HCT116 (cell line): Measurements from ENCODE around the gene WDR20. TPM values are rescaled to one million over a fixed set of nuclear protein-coding genes. Genes with fewer than 3 reads are reported as not detected.

Experiments
- ATAC-seq: fragments of 200-7000 bp; cut with Tn5 transposase; 2 replicates; pipeline ENCODE4 v1.9.1; 2020; ENCODE audit warnings: mild to moderate bottlenecking, moderate library complexity
- BruUV-seq: library from RNA; stranded (reverse); fragments of 400-500 nt; replicated peaks from 2 replicates; lab custom pipeline; 2021; lab: Mats Ljungman, UMichigan
- CTCF ChIA-PET: fragments of 300-600 bp; sonication (Branson Sonifier 250); formaldehyde crosslinking; loops from one replicate; lab custom pipeline; 2021; ENCODE audit warnings: antibody characterized with exemption; lab: Charles Lee
- POLR2A ChIA-PET: fragments of 300-600, 350-600 bp; sonication (Branson Sonifier 250); formaldehyde crosslinking; loops from one replicate; lab custom pipeline; 2021; ENCODE audit warnings: antibody characterized with exemption; lab: Charles Lee
- RAD21 ChIA-PET, 2 experiments: fragments of 300-600 bp; sonication (Branson Sonifier 250); formaldehyde crosslinking; loops; one replicate each; lab custom pipeline; 2023; ENCODE audit warnings: low total read pairs in 2 of 2; ENCODE audit not compliant: uncharacterized antibody in 2 of 2, unreplicated experiment in 2 of 2, low non-redundant PET in 1 of 2; lab: Charles Lee
- DNase-seq: peaks from one replicate; pipeline ENCODE4 v3.0.0-alpha.2; 2010; ENCODE audit warnings: low read depth, low spot score
- H2AFZ ChIP-seq: fragments of 200-600 bp; shearing (Covaris generic), sonication (generic); 2 replicates; pipeline ENCODE4 v1.6.1; 2017; ENCODE audit warnings: low read depth, mixed run types, mixed read lengths, antibody characterized with exemption, low read length; ENCODE audit not compliant: poor library complexity, severe bottlenecking
- H3K27ac ChIP-seq: 2 replicates; pipeline ENCODE4 v1.5.1; 2012; ENCODE audit warnings: low read depth, low read length
- H3K27me3 ChIP-seq: fragments of 200-600 bp; sonication (generic); 2 replicates; pipeline ENCODE4 v1.6.1; 2016; ENCODE audit warnings: mixed run types, low read length, mixed read lengths; ENCODE audit not compliant: insufficient read depth
- H3K36me3 ChIP-seq, 2 experiments: fragments of 200-500 bp in 1 of 2; fragments of 200-600 bp in 1 of 2; sonication (Bioruptor generic) in 1 of 2; sonication (generic) in 1 of 2; 2 replicates each; pipeline versions ENCODE4 v1.5.1 to v1.6.1; 2014 to 2016; ENCODE audit warnings: low read length in 2 of 2, inconsistent platforms in 1 of 2, mixed read lengths in 1 of 2, mixed run types in 1 of 2; ENCODE audit not compliant: insufficient read depth in 2 of 2, control insufficient read depth in 1 of 2
- H3K4me1 ChIP-seq, 2 experiments: fragments of 200-600 bp in 1 of 2; sonication (generic) in 1 of 2; 2 replicates each; pipeline versions ENCODE4 v1.5.1 to v1.6.1; 2012 to 2017; ENCODE audit warnings: low read length in 2 of 2, inconsistent platforms in 1 of 2, mild to moderate bottlenecking in 1 of 2, mixed read lengths in 1 of 2, mixed run types in 1 of 2, moderate library complexity in 1 of 2; ENCODE audit not compliant: insufficient read depth in 2 of 2, control insufficient read depth in 1 of 2
- H3K4me2 ChIP-seq: fragments of 200-600 bp; sonication (generic); 2 replicates; pipeline ENCODE4 v1.6.1; 2017; ENCODE audit warnings: mixed run types, low read length, mixed read lengths
- H3K4me3 ChIP-seq, 2 experiments: fragments of 200-600 bp in 1 of 2; sonication (generic) in 1 of 2; replicated peaks in 1 of 2; 2 replicates each; pipeline ENCODE4 v1.5.1; 2011 to 2016; ENCODE audit warnings: low read length in 2 of 2, control low read depth in 1 of 2, low read depth in 1 of 2, mild to moderate bottlenecking in 1 of 2, mixed read lengths in 1 of 2, mixed run types in 1 of 2
- H3K79me2 ChIP-seq: fragments of 200-600 bp; sonication (generic); 2 replicates; pipeline ENCODE4 v1.6.1; 2017; ENCODE audit warnings: mild to moderate bottlenecking, mixed run types, low read length, moderate library complexity, mixed read lengths; ENCODE audit not compliant: insufficient read depth
- H3K9ac ChIP-seq: fragments of 200-600 bp; sonication (generic); 2 replicates; pipeline ENCODE4 v1.6.1; 2016; ENCODE audit warnings: low read length, mixed read lengths
- H3K9me2 ChIP-seq: fragments of 200-600 bp; sonication (generic), shearing (Covaris generic); 2 replicates; pipeline ENCODE4 v1.6.1; 2017; ENCODE audit warnings: mixed run types, mild to moderate bottlenecking, moderate library complexity; ENCODE audit not compliant: insufficient read depth
- H3K9me3 ChIP-seq, 2 experiments: fragments of 200-500 bp in 1 of 2; fragments of 200-600 bp in 1 of 2; sonication (Bioruptor generic) in 1 of 2; sonication (generic) in 1 of 2; 2 replicates each; pipeline ENCODE4 v1.6.1; 2014 to 2017; ENCODE audit warnings: low read length in 2 of 2, mixed read lengths in 2 of 2, inconsistent platforms in 1 of 2, low read depth in 1 of 2, mild to moderate bottlenecking in 1 of 2, mixed run types in 1 of 2, moderate library complexity in 1 of 2; ENCODE audit not compliant: control insufficient read depth in 1 of 2, insufficient read depth in 1 of 2
- H4K20me1 ChIP-seq: fragments of 200-600 bp; sonication (generic), shearing (Covaris generic); 2 replicates; pipeline ENCODE4 v1.6.1; 2017; ENCODE audit warnings: mixed run types, mild to moderate bottlenecking, moderate library complexity; ENCODE audit not compliant: insufficient read depth
- CBX3 ChIP-seq: IDR thresholded peaks from 2 replicates; pipeline ENCODE4 v1.6.1; 2012; ENCODE audit warnings: low read depth
- CEBPB ChIP-seq: IDR thresholded peaks from 2 replicates; pipeline ENCODE4 v1.6.1; 2012; ENCODE audit warnings: low read depth
- EGR1 ChIP-seq: IDR thresholded peaks from 2 replicates; pipeline ENCODE4 v1.6.1; 2012; ENCODE audit warnings: low read depth
- ELF1 ChIP-seq: IDR thresholded peaks from 2 replicates; pipeline ENCODE4 v1.6.1; 2012; ENCODE audit warnings: low read depth, borderline replicate concordance
- EZH2 ChIP-seq: fragments of 200-600 bp; sonication (generic); IDR thresholded peaks from 2 replicates; pipeline ENCODE4 v1.6.1; 2017; ENCODE audit warnings: antibody characterized with exemption, mixed run types
- JUND ChIP-seq: IDR thresholded peaks from 2 replicates; pipeline ENCODE4 v1.6.1; 2012
- POLR2A ChIP-seq: IDR thresholded peaks from 2 replicates; pipeline ENCODE4 v1.7.0; 2011; ENCODE audit warnings: borderline replicate concordance; ENCODE audit not compliant: insufficient read depth, insufficient read length; ENCODE audit errors: extremely low read depth
- POLR2AphosphoS5 ChIP-seq: IDR thresholded peaks from 2 replicates; pipeline ENCODE4 v1.6.1; 2011; ENCODE audit warnings: mild to moderate bottlenecking, low read depth, low read length, moderate library complexity
- RAD21 ChIP-seq: IDR thresholded peaks from 2 replicates; pipeline ENCODE4 v1.6.1; 2012; ENCODE audit warnings: low read depth, mild to moderate bottlenecking
- SIN3A ChIP-seq: IDR thresholded peaks from 2 replicates; pipeline ENCODE4 v1.6.1; 2012; ENCODE audit warnings: low read depth
- SP1 ChIP-seq: IDR thresholded peaks from 2 replicates; pipeline ENCODE4 v1.6.1; 2012; ENCODE audit warnings: low read depth
- SRF ChIP-seq: IDR thresholded peaks from 2 replicates; pipeline ENCODE4 v1.6.1; 2012; ENCODE audit warnings: low read depth
- YY1 ChIP-seq: IDR thresholded peaks from 2 replicates; pipeline ENCODE4 v1.6.1; 2011; ENCODE audit warnings: low read length, low read depth, moderate library complexity, mild to moderate bottlenecking; ENCODE audit not compliant: insufficient replicate concordance; ENCODE audit errors: extremely low read depth
- ZFX ChIP-seq: fragments of 450-650 bp; IDR thresholded peaks from 2 replicates; pipeline ENCODE4 v1.6.1; 2017
- intact Hi-C: fragments of 100-400 bp; cut with micrococcal nuclease; formaldehyde crosslinking; loops from 2 replicates; pipeline ENCODE4 v1.10.0; 2022
- total RNA-seq: library from RNA; stranded (reverse); gene quantifications from one replicate; pipeline ENCODE4 v1.2.1, GENCODE V29; 2021; ENCODE audit not compliant: unreplicated experiment
- TF ChIP-seq, protein P1 (sequence below): IDR thresholded peaks from 2 replicates; pipeline ENCODE4 v1.6.1; 2012; ENCODE audit warnings: low read depth
- TF ChIP-seq, protein P2 (sequence below): IDR thresholded peaks from 2 replicates; pipeline ENCODE4 v1.6.1; 2011; ENCODE audit warnings: mild to moderate bottlenecking, low read length, moderate library complexity; ENCODE audit not compliant: insufficient replicate concordance; ENCODE audit errors: extremely low read depth
- TF ChIP-seq, protein P3 (sequence below): IDR thresholded peaks from 2 replicates; pipeline ENCODE4 v1.6.1; 2012

The WDR20 gene
- total RNA-seq, 1 experiment from 2014 or later, result 21.1 TPM

DNA sequence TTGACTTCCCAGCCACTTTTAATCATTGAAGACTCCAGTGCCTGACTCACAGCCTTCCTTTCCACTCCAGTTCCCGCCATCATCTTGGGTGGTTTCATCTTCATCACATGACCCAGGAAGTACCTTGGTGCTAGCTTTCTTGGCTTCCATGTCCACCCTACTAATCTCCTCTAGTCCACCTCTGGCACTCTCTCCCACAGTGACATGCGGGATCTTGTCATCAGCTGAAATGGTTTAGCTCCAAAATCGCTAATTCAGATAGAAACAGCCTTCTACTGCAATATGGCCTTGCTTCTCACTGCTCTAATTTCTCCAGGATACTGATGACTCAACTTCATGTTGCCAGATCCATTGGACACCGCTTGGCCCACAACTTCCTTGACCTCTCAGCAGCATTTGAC lies 24.5 kb downstream of the WDR20 start:
- H4K20me1 ChIP-seq, result peaks cover 6% of the 10 kb centered on the region; the same call in 1 of the 2 replicates

DNA sequence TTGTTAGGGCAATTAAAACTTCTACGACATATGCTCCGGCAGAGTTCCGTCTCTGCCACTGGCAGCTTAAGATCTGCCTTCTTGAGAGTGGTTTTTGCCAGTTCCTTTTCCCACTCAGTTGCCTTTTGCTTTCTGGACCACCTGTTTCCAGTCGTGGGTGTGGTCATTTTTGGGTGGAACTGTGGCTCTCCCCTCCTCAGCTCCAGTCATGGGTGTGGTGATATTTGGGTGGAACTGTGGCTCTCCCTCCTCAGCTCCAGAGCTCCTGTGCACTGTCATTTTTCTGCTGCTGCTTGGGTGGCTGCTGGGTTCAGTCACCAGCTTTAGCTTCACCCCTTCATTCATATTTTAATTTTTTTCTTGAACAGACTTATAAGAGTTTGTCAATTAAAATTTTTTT lies 25.3 kb downstream of the WDR20 start:
- TF ChIP-seq CEBPB, result no peak
- TF ChIP-seq ZFX, result no peak
- TF ChIP-seq SIN3A, result no peak
- TF ChIP-seq, protein P1, sequence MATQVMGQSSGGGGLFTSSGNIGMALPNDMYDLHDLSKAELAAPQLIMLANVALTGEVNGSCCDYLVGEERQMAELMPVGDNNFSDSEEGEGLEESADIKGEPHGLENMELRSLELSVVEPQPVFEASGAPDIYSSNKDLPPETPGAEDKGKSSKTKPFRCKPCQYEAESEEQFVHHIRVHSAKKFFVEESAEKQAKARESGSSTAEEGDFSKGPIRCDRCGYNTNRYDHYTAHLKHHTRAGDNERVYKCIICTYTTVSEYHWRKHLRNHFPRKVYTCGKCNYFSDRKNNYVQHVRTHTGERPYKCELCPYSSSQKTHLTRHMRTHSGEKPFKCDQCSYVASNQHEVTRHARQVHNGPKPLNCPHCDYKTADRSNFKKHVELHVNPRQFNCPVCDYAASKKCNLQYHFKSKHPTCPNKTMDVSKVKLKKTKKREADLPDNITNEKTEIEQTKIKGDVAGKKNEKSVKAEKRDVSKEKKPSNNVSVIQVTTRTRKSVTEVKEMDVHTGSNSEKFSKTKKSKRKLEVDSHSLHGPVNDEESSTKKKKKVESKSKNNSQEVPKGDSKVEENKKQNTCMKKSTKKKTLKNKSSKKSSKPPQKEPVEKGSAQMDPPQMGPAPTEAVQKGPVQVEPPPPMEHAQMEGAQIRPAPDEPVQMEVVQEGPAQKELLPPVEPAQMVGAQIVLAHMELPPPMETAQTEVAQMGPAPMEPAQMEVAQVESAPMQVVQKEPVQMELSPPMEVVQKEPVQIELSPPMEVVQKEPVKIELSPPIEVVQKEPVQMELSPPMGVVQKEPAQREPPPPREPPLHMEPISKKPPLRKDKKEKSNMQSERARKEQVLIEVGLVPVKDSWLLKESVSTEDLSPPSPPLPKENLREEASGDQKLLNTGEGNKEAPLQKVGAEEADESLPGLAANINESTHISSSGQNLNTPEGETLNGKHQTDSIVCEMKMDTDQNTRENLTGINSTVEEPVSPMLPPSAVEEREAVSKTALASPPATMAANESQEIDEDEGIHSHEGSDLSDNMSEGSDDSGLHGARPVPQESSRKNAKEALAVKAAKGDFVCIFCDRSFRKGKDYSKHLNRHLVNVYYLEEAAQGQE, result no peak
- TF ChIP-seq YY1, result no peak
- TF ChIP-seq POLR2A, result no peak
- TF ChIP-seq SRF, result no peak
- TF ChIP-seq, protein P2, sequence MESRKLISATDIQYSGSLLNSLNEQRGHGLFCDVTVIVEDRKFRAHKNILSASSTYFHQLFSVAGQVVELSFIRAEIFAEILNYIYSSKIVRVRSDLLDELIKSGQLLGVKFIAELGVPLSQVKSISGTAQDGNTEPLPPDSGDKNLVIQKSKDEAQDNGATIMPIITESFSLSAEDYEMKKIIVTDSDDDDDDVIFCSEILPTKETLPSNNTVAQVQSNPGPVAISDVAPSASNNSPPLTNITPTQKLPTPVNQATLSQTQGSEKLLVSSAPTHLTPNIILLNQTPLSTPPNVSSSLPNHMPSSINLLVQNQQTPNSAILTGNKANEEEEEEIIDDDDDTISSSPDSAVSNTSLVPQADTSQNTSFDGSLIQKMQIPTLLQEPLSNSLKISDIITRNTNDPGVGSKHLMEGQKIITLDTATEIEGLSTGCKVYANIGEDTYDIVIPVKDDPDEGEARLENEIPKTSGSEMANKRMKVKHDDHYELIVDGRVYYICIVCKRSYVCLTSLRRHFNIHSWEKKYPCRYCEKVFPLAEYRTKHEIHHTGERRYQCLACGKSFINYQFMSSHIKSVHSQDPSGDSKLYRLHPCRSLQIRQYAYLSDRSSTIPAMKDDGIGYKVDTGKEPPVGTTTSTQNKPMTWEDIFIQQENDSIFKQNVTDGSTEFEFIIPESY, result no peak
- no peak for TF ChIP-seq JUND
- TF ChIP-seq, protein P3, sequence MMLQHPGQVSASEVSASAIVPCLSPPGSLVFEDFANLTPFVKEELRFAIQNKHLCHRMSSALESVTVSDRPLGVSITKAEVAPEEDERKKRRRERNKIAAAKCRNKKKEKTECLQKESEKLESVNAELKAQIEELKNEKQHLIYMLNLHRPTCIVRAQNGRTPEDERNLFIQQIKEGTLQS, result no peak
- TF ChIP-seq CBX3, result no peak
- no peak for TF ChIP-seq EZH2
- TF ChIP-seq SP1, result no peak
- TF ChIP-seq RAD21, result no peak
- TF ChIP-seq, all 23 proteins: peak for 0
- POLR2A ChIA-PET, result no interaction called here
- no TSS peak for BruUV-seq
- peaks cover 6% of the 10 kb centered on the region; the same call in 1 of the 2 replicates for H4K20me1 ChIP-seq
- DNase-seq (no peak), ATAC-seq (no peak)
- H3K4me2 ChIP-seq, result no peak overlapping the region
- RAD21 ChIA-PET, result interaction anchor here in 1 of 2 experiments (0.7 kb wide), 1 partner anchor 114 kb away, joined by 4 read pairs; no protein-coding TSS in a partner anchor
- H3K9ac ChIP-seq, result no peak overlapping the region
- no peaks in the 10 kb centered on the region for H3K36me3 ChIP-seq
- peaks cover 86% of the 10 kb centered on the region for H3K79me2 ChIP-seq
- no peaks in the 10 kb centered on the region for H3K4me1 ChIP-seq
- no peaks in the 10 kb centered on the region for H3K27me3 ChIP-seq
- CTCF ChIA-PET, result no interaction called here
- H3K9me2 ChIP-seq, result no peaks in the 10 kb centered on the region
- H2AFZ ChIP-seq, result no peak overlapping the region
- H3K9me3 ChIP-seq, result no peaks in the 10 kb centered on the region
- intact Hi-C loops, result no loop called here
- H3K4me3 ChIP-seq, result no peak overlapping the region
- no peak overlapping the region for H3K27ac ChIP-seq

More for the DNA sequence above, 24.5 kb downstream of the WDR20 start:
- H2AFZ ChIP-seq, result no peak overlapping the region
- POLR2A ChIA-PET, result no interaction called here
- CTCF ChIA-PET, result no interaction called here
- BruUV-seq, result no TSS peak
- H3K9me3 ChIP-seq, result no peaks in the 10 kb centered on the region
- H3K4me3 ChIP-seq, result no peak overlapping the region
- RAD21 ChIA-PET, result no interaction called here
- no peak overlapping the region for H3K27ac ChIP-seq
- H3K9ac ChIP-seq, result no peak overlapping the region
- no peaks in the 10 kb centered on the region for H3K36me3 ChIP-seq
- H3K9me2 ChIP-seq, result no peaks in the 10 kb centered on the region
- peaks cover 82% of the 10 kb centered on the region for H3K79me2 ChIP-seq
- intact Hi-C loops, result no loop called here
- no peak overlapping the region for H3K4me2 ChIP-seq
- TF ChIP-seq SRF, result no peak
- no peak for TF ChIP-seq EZH2
- no peak for TF ChIP-seq EGR1
- TF ChIP-seq ELF1, result no peak
- no peak for TF ChIP-seq ZFX
- TF ChIP-seq, protein P3, result no peak
- TF ChIP-seq POLR2AphosphoS5, result no peak
- TF ChIP-seq SIN3A, result no peak
- H3K27me3 ChIP-seq, result no peaks in the 10 kb centered on the region
- no peak for DNase-seq
- no peak for ATAC-seq
- no peaks in the 10 kb centered on the region for H3K4me1 ChIP-seq
